Panc1 (cell line): ENCODE data around the gene EFNA5.

Experiments
- CTCF ChIP-seq: fragments of 450-650 bp; IDR thresholded peaks from 2 replicates; pipeline ENCODE4 v1.5.1; 2017; ENCODE audit warnings: mild to moderate bottlenecking
- POLR2AphosphoS5 ChIP-seq: IDR thresholded peaks from 2 replicates; pipeline ENCODE4 v1.6.1; 2012; ENCODE audit warnings: mild to moderate bottlenecking, low read depth, low read length, moderate library complexity
- SIN3A ChIP-seq: IDR thresholded peaks from 2 replicates; pipeline ENCODE4 v1.6.1; 2012; ENCODE audit warnings: low read depth, mild to moderate bottlenecking, low read length, moderate library complexity, borderline replicate concordance; ENCODE audit not compliant: insufficient read depth
- TF ChIP-seq, protein P1 (sequence below), 2 experiments: IDR thresholded peaks; 2 replicates each; pipeline ENCODE4 v1.6.1; 2011 to 2012; ENCODE audit warnings: low read depth in 2 of 2, control low read depth in 1 of 2, low read length in 1 of 2, mild to moderate bottlenecking in 1 of 2, moderate library complexity in 1 of 2; ENCODE audit not compliant: insufficient read depth in 1 of 2

- TF ChIP-seq CTCF: no peak
- TF ChIP-seq, protein P1, sequence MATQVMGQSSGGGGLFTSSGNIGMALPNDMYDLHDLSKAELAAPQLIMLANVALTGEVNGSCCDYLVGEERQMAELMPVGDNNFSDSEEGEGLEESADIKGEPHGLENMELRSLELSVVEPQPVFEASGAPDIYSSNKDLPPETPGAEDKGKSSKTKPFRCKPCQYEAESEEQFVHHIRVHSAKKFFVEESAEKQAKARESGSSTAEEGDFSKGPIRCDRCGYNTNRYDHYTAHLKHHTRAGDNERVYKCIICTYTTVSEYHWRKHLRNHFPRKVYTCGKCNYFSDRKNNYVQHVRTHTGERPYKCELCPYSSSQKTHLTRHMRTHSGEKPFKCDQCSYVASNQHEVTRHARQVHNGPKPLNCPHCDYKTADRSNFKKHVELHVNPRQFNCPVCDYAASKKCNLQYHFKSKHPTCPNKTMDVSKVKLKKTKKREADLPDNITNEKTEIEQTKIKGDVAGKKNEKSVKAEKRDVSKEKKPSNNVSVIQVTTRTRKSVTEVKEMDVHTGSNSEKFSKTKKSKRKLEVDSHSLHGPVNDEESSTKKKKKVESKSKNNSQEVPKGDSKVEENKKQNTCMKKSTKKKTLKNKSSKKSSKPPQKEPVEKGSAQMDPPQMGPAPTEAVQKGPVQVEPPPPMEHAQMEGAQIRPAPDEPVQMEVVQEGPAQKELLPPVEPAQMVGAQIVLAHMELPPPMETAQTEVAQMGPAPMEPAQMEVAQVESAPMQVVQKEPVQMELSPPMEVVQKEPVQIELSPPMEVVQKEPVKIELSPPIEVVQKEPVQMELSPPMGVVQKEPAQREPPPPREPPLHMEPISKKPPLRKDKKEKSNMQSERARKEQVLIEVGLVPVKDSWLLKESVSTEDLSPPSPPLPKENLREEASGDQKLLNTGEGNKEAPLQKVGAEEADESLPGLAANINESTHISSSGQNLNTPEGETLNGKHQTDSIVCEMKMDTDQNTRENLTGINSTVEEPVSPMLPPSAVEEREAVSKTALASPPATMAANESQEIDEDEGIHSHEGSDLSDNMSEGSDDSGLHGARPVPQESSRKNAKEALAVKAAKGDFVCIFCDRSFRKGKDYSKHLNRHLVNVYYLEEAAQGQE (IDR thresholded peaks at IDR 0.05; ENCODE audit: insufficient read depth in 1 of 2, low read depth in 2 of 2, low read length in 1 of 2): no peak
- TF ChIP-seq POLR2AphosphoS5: no peak
- no peak for TF ChIP-seq SIN3A
These were observed 276.9 kb downstream of the EFNA5 start for GRCh38 chr5:107393851-107394250.
